ENCODE measurements around the gene GRK6.
A peak's percentile ranks its signal among the peaks of the same experiment; 100 is the strongest.

The GRK6 gene

DNA sequence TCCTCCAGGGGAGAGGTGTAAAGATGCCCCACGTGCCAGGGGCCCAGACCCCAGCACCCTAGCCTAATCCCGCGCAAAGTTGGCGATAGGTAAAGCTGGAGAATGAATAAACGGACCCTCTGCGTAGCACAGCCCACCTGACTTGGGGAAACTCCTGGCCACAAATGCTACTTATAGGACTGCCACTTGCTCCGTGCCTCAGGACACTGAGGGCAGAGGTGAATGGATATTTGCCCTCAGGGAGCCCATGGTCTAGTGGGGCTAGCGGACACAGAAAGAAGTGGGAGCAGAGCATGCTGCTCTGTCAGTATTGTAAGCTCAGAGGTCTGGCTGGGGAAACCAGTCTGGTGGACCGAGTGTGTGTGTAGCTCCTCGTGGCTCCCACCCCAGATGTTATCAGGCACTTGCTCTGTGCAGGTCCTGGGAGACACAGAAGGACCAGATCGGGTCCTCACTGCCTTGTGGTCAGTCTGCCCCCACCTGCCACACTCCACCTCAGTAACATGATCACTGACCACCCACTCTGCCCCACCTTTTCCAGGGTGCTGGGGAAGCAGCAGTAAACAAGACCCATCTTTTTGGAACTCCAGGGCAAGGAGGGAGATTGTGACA, 841 bp downstream of the GRK6 start:
- DNase-seq (ENCODE audit: low read depth): no peak

DNA sequence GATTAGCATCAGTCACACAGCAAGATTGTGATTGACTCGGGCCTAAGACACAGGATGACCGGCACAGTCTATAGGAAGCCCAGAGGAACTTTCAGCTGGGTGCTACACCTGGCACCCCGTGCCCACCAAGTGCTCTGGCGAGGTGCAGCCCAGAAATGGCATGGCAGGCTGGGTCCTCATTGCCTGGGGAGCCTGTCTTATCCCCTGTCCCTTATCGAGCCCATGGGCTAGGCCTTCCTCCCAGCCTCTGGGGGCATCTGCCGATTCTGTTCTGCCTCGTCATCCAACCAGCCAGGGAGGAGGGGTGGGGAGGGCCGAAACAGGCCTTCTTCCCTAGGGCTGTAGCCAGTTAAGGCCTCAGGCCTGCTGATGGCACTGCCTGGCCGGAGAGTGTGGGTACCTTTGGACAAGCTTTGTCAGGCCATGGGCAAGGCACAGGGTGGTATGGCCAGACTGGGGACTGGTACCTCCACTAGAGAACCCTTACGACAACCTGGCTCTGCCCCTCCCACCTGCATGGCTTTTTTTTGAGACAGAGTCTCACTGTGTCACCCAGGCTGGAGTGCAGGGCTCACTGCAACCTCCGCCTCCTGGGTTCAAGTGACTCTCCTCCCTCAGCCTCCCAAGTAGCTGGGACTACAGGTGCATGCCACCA, 1.6 kb downstream of the GRK6 start:
- no peak for DNase-seq (ENCODE audit: low read depth)

DNA sequence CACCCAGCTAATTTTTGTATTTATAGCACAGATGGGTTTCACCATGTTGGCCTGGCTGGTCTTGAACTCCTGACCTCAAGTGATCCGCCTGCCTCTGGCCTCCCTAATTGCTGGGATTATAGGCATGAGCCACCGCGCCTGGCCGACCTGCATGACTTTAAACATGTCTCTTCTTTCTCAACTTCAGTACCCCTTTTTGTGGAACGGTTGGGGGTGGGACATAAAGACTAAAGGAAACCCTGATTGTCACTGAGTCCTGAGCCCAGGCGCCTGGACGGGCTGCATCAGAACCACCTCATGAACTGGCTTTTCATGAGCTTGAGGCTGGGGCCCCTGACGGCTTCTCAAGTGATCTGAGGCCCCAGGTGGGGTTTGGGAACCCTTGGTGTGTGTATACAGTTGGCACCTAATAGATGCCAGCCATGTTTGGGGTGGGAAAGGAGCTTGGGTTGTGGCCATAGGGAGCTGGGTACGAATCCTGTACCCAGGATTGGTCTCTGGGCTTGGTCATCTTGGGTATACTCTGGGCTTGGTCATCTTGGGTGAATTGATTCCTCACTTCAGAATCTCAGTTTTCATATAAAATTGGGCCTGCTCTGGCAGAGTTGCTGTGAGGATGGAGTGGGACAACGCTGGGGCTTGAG, 2.2 kb downstream of the GRK6 start:
- no peak for DNase-seq (ENCODE audit: low read depth)

DNA sequence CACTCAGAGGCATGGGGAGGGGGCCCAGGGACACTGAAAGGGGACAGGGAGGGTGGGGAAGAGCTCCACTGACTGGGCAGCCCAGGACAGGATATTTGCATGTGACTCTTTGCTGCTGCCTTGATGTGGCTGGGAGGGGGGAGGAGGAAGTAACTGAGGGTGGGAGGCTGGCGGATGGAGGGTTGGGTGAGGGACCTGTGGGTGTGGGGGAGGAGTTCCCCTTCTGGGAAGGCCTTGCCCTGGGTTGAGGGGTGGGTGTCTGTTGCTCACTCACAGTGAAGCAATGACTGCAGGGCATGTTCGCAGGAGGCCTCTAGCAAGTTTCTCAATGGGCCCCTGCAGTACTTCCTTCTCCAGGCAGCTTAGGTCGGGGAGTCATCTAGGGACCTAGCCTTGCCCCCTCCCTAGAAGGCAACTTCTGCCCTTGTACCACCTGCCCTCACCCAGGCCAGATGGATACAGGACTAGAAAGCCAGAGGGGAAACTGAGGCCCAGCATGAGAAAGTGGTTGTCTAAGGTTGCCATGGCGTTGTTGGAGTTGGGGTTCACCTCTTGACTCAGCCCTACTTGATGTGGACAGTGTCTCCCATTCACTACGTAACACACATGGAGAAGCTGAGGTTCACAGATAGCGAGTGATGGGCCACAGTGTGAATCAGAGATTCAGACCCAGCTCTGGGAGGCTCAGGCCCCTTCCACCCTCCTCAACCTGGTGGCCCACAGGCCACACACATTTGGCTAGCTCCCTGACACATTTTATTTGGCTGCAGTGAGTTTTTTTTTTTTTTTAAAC, 3.0 kb downstream of the GRK6 start:
- DNase-seq (ENCODE audit: low read depth): peak; percentile 83

GRCh38 chr5:177430140-177430951, 3.9 kb downstream of the GRK6 start:
- DNase-seq (ENCODE audit: low read depth): no peak

- DNase-seq (ENCODE audit: low read depth): no peak
Measured at GRCh38 chr5:177430972-177431316, 4.5 kb downstream of the GRK6 start.

- DNase-seq (ENCODE audit: low read depth): peak; percentile 79
Measured at GRCh38 chr5:177431317-177432142, 5.1 kb downstream of the GRK6 start.

DNA sequence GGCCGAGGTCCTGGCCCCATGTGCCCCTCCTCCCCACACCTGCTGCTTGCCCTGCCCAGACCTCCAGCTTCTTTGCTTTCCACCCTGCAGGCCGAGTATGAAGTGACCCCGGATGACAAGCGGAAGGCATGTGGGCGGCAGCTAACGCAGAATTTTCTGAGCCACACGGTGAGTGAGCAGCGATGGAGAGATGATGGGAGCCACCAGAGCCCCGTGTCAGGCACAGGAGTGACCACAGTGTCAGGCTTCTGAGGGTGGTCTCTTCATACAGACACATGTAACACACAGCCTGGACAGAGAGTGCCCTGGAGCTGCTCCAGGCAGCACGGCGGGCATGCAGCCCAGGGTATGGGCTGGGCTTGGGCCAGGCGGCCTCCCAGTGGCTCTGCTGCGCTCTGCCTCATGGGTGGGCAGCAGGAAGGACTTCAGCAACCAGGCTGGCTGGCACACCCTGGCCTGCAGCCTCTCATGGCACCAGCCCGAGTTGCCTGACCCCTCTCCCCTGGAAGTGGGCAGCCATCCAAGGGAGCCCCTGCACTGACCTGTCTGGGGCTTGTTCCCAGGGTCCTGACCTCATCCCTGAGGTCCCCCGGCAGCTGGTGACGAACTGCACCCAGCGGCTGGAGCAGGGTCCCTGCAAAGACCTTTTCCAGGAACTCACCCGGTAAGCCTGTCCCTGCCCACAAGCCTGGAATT, 5.8 kb downstream of the GRK6 start:
- peak; percentile 62 for DNase-seq (ENCODE audit: low read depth)

- DNase-seq (ENCODE audit: low read depth): no peak
Measured at GRCh38 chr5:177432839-177433657, 6.6 kb downstream of the GRK6 start.

DNA sequence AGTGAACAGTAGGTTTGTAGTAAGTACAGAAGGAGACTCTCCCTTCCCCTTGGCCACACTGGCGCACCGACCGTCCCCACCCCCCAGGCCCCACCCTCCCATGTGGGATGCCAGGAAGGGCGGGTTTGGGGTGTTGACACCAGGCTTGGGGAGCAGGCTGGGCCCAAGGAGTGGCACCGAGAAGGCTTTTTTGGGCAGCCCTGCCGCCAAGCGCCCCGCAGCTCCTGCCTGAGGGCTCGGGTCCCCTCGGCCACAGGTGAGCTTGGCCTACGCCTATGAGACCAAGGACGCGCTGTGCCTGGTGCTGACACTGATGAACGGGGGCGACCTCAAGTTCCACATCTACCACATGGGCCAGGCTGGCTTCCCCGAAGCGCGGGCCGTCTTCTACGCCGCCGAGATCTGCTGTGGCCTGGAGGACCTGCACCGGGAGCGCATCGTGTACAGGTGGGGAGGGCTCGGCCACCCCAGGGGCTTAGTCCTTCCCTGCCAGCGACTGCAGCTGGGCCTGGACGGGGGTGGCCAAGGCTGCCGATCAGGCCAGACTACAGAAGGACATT, 7.3 kb downstream of the GRK6 start:
- no peak for DNase-seq (ENCODE audit: low read depth)

DNA sequence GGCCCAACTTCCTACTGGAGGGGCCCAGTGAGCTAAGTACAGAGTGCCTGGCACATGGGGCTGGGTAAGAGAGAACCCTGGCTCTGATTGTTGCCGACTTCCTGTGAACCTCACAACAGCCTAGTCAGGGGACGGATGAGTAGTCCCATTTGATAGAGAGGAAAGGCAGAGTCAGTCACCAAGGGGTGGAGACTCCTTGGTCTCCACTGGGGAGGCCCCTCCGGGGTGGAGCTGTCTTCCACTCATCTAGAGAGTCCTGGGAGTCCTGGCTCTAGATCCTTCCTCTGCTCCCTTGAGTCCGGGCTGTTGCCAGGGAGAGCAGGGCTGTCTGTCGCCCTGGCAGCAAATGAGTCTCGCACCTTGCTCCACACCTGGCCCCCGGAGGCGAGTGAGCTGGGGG, 8.0 kb downstream of the GRK6 start:
- DNase-seq (ENCODE audit: low read depth): no peak

DNA sequence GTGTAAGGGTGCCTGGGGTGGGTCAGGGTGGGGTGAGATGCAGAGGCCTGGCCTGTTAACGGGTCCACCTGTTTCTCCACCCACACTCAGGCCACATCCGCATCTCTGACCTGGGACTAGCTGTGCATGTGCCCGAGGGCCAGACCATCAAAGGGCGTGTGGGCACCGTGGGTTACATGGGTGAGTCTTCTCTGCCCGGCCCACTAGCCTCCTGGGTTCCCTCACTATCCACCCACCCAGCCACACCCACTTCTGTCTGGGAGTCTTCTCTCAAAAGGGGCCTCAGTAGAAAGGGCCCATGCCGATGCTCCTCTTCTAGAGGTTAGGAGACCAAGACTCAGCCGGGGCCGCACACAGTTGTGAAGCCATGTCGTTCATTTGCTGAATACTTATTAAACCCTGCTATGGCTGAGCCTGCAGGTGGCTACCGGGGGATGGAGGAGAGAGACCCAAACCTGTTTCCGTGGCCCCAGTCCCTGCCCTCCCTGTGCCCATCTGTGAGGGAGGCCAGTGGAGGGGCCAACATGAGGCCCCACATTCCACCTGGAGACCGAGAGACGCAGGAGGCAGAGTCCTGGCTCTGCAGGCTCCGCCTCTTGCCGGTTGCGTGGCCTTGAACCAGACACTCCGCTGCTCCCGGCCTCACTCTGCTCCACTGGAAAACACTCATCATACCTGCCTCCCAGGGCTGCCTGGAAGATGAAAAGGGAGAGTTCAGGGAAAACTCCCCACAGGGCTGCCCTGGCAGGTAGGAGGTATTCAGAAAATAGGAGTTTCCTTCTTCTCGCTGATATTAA, 8.7 kb downstream of the GRK6 start:
- no peak for DNase-seq (ENCODE audit: low read depth)

GRCh38 chr5:177435847-177436536, 9.5 kb downstream of the GRK6 start:
- no peak for DNase-seq (ENCODE audit: low read depth)

GRCh38 chr5:177437623-177438022, 11.1 kb downstream of the GRK6 start:
- DNase-seq (ENCODE audit: low read depth): no peak

DNA sequence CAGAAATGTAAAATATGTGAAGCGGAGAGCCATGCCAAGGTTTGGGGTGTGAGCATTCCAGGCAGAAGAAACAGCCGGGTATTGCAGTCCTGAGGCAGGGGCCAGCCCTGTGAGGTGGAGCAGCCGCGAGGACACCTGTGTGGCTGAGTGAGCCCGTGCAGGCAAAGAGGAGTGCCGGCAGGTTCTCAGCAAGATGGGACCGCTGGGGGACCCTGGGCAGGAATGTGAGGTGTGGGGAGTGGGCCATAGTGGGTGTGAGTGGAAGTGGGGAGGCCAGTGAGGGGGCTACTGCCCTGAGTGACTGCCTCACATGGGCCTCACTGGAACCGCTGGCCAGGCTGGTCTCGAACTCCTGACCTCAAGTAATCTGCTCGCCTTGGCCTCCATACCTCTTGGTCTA, 12.0 kb downstream of the GRK6 start:
- DNase-seq (ENCODE audit: low read depth): no peak

DNA sequence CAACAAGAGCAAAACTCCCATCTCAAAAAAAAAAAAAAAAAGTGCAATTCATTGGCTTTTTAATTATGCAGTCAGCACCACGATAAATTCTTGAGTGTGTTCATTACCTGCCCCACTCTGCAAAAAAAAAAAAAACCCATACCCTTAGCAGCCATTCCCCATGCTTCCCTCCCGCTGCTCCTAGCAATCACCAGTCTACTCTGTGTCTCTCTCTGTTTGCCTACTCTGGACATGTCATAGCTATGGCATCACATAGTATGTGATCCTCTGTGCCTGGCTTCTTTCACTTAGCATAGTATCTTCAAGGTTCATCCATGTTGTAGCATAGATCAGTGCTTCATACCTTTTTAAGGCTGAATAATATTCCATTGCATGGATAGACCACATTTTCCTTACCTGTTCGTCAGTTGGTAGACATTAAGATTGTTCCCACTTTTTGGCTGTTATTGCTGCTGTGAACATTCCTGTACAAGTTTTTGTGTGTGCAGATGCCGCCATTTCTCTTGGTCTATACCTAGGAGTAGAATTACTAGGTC, 13.1 kb downstream of the GRK6 start:
- no peak for DNase-seq (ENCODE audit: low read depth)

DNA sequence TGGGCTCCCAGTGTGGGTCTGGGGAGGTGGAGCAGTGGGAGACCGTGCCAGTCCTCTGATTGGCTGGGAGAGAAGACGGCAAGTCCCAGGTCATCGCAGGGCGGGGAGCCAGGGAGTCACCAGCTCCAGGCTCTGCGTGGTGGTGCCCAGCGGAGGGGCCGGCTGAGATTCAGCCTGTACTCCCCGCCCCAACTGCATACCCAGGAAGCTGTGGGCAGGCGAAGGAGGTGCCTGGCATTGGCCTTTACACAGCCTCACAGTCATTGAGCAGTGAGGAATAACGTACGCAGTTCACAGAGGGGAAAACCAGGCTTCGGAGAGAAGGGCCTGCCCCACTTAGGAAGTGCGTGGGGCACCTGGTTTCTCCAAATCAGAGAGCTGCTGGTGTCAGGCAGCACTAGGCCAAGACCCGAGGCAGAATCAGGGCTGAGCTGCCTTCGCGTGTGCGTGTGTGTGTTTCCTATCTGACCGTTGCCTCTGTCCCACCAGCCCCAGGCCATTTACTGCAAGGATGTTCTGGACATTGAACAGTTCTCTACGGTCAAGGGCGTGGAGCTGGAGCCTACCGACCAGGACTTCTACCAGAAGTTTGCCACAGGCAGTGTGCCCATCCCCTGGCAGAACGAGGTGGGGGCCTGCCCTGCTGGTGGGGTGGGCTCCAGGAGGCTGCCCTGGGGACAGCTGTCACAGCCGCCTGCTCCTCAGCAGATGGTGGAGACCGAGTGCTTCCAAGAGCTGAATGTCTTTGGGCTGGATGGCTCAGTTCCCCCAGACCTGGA, 13.9 kb downstream of the GRK6 start:
- DNase-seq (ENCODE audit: low read depth): no peak
